BE2C (cell line): Measurements from ENCODE around the gene HAGHL.

Source experiments
- DNase-seq: peaks from one replicate; pipeline ENCODE4 v3.0.0-alpha.2; 2020
- H3K27me3 ChIP-seq: fragments of 250-450 bp; sonication (Bioruptor Pico); 2 replicates; pipeline ENCODE4 v1.5.1; 2020; ENCODE audit warnings: mild to moderate bottlenecking
- H3K36me3 ChIP-seq: fragments of 250-450 bp; sonication (Bioruptor Pico); 2 replicates; pipeline ENCODE4 v1.5.1; 2020; ENCODE audit warnings: mild to moderate bottlenecking
- H3K4me1 ChIP-seq: fragments of 250-450 bp; sonication (Bioruptor Pico); 2 replicates; pipeline ENCODE4 v1.5.1; 2020
- H3K4me3 ChIP-seq: 2 replicates; pipeline ENCODE4 v1.5.1; 2011; ENCODE audit warnings: low read depth, low read length
- H3K9me3 ChIP-seq: fragments of 250-450 bp; sonication (Bioruptor Pico); 2 replicates; pipeline ENCODE4 v1.5.1; 2020
- TF ChIP-seq, protein P1 (sequence below): IDR thresholded peaks from 2 replicates; pipeline ENCODE4 v1.5.1; 2012; ENCODE audit warnings: mild to moderate bottlenecking, low read depth, low read length

HAGHL gene

DNA sequence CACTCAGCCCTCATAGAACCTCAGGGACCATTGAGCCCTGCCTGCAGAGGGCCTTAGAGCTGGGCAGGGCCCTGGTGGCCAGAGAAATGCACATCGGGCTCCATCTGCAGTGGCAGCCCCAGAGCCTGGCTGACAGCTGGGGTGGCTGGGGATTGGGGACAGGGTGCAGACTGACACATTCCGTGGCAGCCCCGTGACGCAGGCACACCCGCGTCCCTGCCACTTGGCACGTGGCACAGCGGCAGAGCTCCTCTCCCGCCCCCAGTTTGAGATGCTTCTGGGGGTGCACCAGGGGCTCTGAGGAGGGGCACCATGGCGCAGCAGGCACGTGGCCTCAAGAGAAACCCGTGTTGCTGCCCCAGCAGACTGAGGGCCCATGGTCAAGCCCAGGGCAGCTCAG lies 23.5 kb upstream of the HAGHL start:
- no peak for DNase-seq
- no peaks in the 10 kb centered on the region for H3K9me3 ChIP-seq
- peaks cover 9% of the 10 kb centered on the region for H3K36me3 ChIP-seq
- TF ChIP-seq, protein P1, sequence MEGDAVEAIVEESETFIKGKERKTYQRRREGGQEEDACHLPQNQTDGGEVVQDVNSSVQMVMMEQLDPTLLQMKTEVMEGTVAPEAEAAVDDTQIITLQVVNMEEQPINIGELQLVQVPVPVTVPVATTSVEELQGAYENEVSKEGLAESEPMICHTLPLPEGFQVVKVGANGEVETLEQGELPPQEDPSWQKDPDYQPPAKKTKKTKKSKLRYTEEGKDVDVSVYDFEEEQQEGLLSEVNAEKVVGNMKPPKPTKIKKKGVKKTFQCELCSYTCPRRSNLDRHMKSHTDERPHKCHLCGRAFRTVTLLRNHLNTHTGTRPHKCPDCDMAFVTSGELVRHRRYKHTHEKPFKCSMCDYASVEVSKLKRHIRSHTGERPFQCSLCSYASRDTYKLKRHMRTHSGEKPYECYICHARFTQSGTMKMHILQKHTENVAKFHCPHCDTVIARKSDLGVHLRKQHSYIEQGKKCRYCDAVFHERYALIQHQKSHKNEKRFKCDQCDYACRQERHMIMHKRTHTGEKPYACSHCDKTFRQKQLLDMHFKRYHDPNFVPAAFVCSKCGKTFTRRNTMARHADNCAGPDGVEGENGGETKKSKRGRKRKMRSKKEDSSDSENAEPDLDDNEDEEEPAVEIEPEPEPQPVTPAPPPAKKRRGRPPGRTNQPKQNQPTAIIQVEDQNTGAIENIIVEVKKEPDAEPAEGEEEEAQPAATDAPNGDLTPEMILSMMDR = no peak
- H3K27me3 ChIP-seq = no peaks in the 10 kb centered on the region
- H3K4me3 ChIP-seq = no peak overlapping the region
- peaks cover 3% of the 10 kb centered on the region; the same call in 1 of the 2 replicates for H3K4me1 ChIP-seq

DNA sequence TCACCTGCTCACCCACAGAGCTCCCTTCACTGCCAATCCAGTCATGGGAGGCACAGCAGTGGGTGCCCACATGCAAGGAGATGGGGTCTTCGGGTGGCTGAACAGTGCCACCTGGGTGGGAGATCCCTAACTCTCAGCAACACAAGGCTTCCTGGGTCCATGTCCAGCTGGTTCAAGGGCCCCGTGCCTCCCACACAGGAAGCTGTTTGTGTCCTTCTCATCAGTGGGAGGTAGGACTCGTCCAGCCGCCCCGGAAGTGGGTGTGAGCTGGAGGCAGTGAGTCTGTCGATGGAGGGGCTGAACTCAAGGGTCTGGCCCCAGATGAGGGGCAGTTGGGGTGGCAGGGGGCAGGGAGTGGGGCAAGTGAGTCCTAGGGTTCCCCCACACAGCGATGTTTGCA lies 22.9 kb upstream of the HAGHL start:
- H3K4me1 ChIP-seq = peaks cover 4% of the 10 kb centered on the region
- peaks cover 9% of the 10 kb centered on the region for H3K36me3 ChIP-seq
- H3K4me3 ChIP-seq = peak overlapping the region; percentile 72; the same call in 1 of the 2 replicates
- H3K9me3 ChIP-seq = no peaks in the 10 kb centered on the region
- DNase-seq = no peak
- TF ChIP-seq, protein P1 = no peak
- H3K27me3 ChIP-seq = no peaks in the 10 kb centered on the region

DNA sequence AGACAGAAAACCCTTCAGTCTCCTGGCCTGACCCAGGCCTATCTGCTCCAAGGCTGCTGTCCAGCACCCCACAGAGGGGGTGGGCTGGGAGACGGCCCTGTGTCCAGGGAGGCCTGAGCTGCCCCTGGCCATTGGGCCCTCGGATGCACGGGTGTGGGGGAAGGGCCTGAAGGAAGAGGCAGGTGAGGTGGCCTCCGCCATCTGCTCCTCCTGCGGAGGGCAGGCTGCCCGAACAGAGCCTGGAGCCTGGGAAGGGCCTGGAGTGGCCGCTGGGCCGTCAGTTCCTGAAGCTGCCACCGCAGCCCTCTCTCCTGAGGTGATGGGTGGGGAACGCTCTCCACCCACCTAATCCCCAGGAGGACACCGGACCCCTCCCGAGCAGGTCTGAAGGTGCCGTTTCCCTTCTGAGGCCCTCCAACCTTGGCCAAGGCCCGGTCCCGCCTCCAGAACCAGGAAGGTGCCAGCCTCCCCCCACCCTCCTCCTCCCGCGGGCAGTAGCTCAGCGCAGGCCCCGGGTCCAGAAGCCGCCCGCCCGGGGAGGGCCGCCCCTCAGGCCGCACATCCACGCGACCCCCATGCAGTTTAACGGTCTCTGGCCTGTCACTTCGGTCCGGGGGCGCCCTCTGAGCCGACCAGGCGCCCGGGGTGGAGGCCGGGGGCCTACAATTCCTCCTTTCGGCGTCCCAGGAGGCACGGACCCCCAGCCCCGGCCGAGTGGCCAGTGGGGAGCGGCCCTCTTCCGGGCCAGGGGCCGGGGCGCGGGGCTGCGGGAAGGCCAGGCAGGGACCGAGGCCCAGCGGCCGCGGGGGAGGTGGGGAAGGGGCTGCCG lies 22.1 kb upstream of the HAGHL start:
- H3K9me3 ChIP-seq = no peaks in the 10 kb centered on the region
- H3K27me3 ChIP-seq = no peaks in the 10 kb centered on the region
- DNase-seq = no peak
- H3K4me3 ChIP-seq = peak overlapping the region; percentile 72
- peaks cover 9% of the 10 kb centered on the region for H3K36me3 ChIP-seq
- TF ChIP-seq, protein P1 = no peak
- peaks cover 9% of the 10 kb centered on the region for H3K4me1 ChIP-seq

DNA sequence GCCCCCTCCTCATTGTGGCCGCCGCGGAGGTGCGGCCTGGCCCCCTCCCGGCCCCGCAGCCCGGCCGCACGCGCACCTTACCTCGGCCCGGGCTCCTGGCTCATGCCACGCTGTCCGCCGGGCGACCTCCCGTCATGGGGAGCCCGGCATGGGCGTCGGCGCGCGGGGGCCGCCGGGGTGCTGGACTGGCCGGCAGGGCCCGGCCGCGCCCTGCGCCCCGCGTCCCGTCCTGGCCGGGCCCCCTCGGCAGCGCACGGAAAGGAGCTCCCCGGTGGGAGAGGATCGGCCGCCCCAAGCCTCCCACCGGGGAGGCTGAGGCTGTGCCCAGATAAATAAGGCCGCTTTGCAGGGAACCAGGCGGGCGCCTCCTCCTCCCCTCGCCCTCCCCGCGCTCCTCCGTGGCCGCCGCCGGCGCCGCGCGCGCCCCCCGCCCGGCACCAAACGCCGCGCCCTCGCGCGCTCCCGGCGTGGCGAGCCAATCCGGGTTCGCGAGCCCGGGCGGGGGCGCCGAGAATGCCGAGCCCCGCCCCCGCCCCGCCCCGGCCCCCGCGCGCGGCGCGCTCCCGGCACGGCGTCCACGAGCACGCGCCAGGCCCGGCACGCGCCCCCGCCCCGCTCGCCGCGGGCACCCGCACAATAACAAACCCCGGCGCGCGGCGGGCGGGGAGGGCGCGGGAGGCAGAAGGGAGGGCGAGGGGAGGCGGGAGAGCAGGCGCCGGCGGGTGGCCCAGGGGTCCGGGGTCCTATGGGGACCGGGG lies 21.3 kb upstream of the HAGHL start, which contains the start of gene FBXL16:
Gene FBXL16, minus strand, starts transcription at position 371 of the 758 bp plus-strand sequence. CDS start 8,396 bp downstream, outside the sequence.
- H3K27me3 ChIP-seq = no peaks in the 10 kb centered on the region
- peak within 1 kb of the TSS; percentile 72 for H3K4me3 ChIP-seq
- H3K36me3 ChIP-seq = peaks cover 9% of the 10 kb centered on the region
- no peaks in the 10 kb centered on the region for H3K9me3 ChIP-seq
- peaks cover 18% of the 10 kb centered on the region for H3K4me1 ChIP-seq
- TF ChIP-seq, protein P1 = no peak
- peak; percentile 83 for DNase-seq

DNA sequence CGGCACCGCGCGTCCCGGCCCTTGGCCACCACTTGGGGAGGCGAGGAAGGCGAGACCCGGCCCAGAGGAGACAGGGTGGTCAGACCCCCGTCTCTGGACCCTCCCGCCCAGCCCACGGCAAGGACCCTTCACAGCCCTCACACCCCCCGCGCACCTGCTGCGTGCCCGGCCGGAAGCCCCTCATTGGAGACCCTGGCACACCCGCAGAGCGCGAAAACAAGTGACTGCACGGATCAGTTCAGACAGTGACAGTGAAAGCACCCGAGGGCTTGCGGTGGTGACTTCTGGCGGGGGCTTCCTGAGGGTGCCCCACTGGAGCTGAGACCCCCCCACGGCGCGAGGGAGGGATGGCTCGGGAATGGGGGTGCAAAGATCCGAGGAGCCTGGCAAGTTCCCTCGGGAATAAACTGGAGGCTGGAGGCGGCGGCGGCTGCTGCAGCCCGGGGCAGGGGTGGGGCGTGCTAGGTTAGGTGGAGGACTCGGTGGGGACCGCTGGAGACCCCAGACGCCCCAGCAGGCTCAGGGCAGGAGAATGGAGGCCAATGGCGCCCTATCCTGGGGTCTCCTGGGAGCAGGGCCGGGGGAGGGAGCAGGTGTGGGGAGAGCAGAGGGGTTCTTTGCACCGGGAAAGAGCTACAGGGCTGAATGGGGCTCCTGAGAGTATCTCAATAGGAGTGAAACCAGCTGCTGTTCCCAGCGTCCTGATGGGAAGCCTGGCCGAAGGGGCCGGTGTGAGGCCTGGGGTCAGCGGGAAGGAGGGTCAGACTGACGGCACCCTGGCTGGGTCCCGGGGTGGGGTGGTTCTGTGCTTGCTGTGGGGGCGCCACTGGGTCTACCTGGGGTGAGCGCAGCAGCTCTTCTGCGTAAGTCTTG lies 20.5 kb upstream of the HAGHL start:
- peaks cover 9% of the 10 kb centered on the region for H3K36me3 ChIP-seq
- H3K9me3 ChIP-seq = no peaks in the 10 kb centered on the region
- H3K27me3 ChIP-seq = no peaks in the 10 kb centered on the region
- TF ChIP-seq, protein P1 = no peak
- peak overlapping the region; percentile 51 for H3K4me3 ChIP-seq
- no peak for DNase-seq
- peaks cover 26% of the 10 kb centered on the region for H3K4me1 ChIP-seq
